SK-N-MC (cell line): ENCODE results near the gene PTPN6.

ENCODE experiments used
- EZH2 ChIP-seq: fragments of 200-600 bp; sonication (generic); IDR thresholded peaks from one replicate; pipeline ENCODE4 v1.6.1; 2017; ENCODE audit warnings: antibody characterized with exemption
- FOXP2 ChIP-seq: optimal IDR thresholded peaks from 2 replicates; pipeline ENCODE3; 2011; ENCODE audit warnings: mild to moderate bottlenecking, moderate library complexity; ENCODE audit not compliant: insufficient read depth; ENCODE audit errors: extremely low read length, control extremely low read depth
- POLR2AphosphoS5 ChIP-seq: IDR thresholded peaks from 2 replicates; pipeline ENCODE4 v1.6.1; 2012; ENCODE audit warnings: mild to moderate bottlenecking, low read depth, low read length, borderline replicate concordance

GRCh38 chr12:6956021-6956727 lies 5.0 kb downstream of the PTPN6 start:
- TF ChIP-seq POLR2AphosphoS5 (no peak), EZH2 (no peak), FOXP2 (no peak)
